Heart right ventricle (tissue), 16 donors: ENCODE results near the gene TMPRSS9. TPM values are rescaled to one million over a fixed set of nuclear protein-coding genes. Genes with fewer than 3 reads are reported as not detected.

Experiments
- ATAC-seq, 8 donors: fragments of 200-7000 bp; cut with Tn5 transposase; one replicate each; pipeline ENCODE4 v1.9.1; 2020; ENCODE audit warnings: mild to moderate bottlenecking in 8 of 8, moderate library complexity in 8 of 8, moderate number of reproducible peaks in 1 of 8
- DNase-seq, 2 donors: peaks; one replicate each; pipeline ENCODE4 v3.0.0-alpha.2; 2020
- H3K27ac ChIP-seq, 10 donors: fragments of 200-600 bp; sonication (generic) in 2 of 10; one replicate each; pipeline versions ENCODE4 v1.5.0 to v1.8.0; 2020 to 2022; ENCODE audit warnings: mild to moderate bottlenecking in 3 of 10
- H3K27me3 ChIP-seq, 7 donors: fragments of 200-600 bp; one replicate each; pipeline ENCODE4 v1.8.0; 2021 to 2022; ENCODE audit warnings: mild to moderate bottlenecking in 2 of 7
- H3K36me3 ChIP-seq, 9 donors: fragments of 200-600 bp; sonication (generic) in 1 of 9; one replicate each; pipeline versions ENCODE4 v1.5.0 to v1.8.0; 2020 to 2022; ENCODE audit warnings: mild to moderate bottlenecking in 2 of 9
- H3K4me1 ChIP-seq, 9 donors: fragments of 200-600 bp; sonication (generic) in 1 of 9; one replicate each; pipeline versions ENCODE4 v1.5.0 to v1.8.0; 2020 to 2022; ENCODE audit warnings: mild to moderate bottlenecking in 4 of 9
- H3K4me3 ChIP-seq, 10 donors: fragments of 200-600 bp; sonication (generic) in 2 of 10; one replicate each; pipeline versions ENCODE4 v1.5.0 to v1.8.0; 2020 to 2022; ENCODE audit warnings: mild to moderate bottlenecking in 7 of 10, moderate library complexity in 2 of 10
- H3K9me3 ChIP-seq, 11 donors: fragments of 200-600 bp in 10 of 11; sonication (generic) in 2 of 11; one replicate each; pipeline versions ENCODE4 v1.5.0 to v1.8.0; 2013 to 2022; ENCODE audit warnings: mild to moderate bottlenecking in 2 of 11, control low read depth in 1 of 11, moderate library complexity in 1 of 11
- WGBS, 2 donors: extraction: QIAGEN DNeasy Blood & Tissue Kit; methylation state at CpG; one replicate each; pipeline ENCODE4 v1.1.7; 2013; ENCODE audit warnings: inconsistent platforms in 1 of 2; 5-methylcytosine and 5-hydroxymethylcytosine counted together
- intact Hi-C, 10 donors: fragments of 100-400 bp; cut with DNase I; formaldehyde crosslinking; loops; one replicate each; pipeline versions ENCODE4 v1.11.1 to v1.14.2; 2022
- polyA plus RNA-seq, 2 donors: library from polyadenylated mRNA; stranded (reverse); fragments of 200-250 nt; gene quantifications; one replicate each; pipeline ENCODE4 v1.2.3, GENCODE V29; 2013
- total RNA-seq, 10 donors: library from RNA; stranded (reverse); fragmentation: NEBNext Ultra II Directional in 3 of 10; extraction: Animal tissue kit (Norgen Biotek cat#: 25700) in 3 of 10; gene quantifications; one replicate each; pipeline versions ENCODE4 v1.2.1 to v1.2.4, GENCODE V29; 2021 to 2023
- TF ChIP-seq, protein P1 (sequence below), 9 donors: fragments of 200-600 bp; sonication (generic) in 2 of 9; IDR thresholded peaks; one replicate each; pipeline versions ENCODE4 v1.5.0 to v1.8.0; 2021 to 2022; ENCODE audit warnings: antibody characterized with exemption in 9 of 9, mild to moderate bottlenecking in 5 of 9, moderate library complexity in 1 of 9
- donor health status: Arrhythmogenic right ventricular cardiomyopathy.
- donor health status: ischemic (EF 13 %, LVEDD 7.1; RV severe dilation, severe dysfunction).
- donor health status: healthy with polysubstance abuse.
- donor health status: DM: no; HTN: yes; CAD: no.
- donor health status: DM: no; HTN: no; CAD: no.
- donor health status: ischemic (EF 25% LVEDD 6.9; RV normal size, moderate dysfunction).
- donor health status: ischemic (EF 25% LVEDD 5.7; RV mildly dilated, moderate dysfunction).
- donor health status: healthy.
- donor health status: DM: yes; HTN: yes; CAD: no.
- donor health status: Ischemic cardiomyopathy.
- donor health status: ischemic (EF 35%, LVEDD 5.7; RV mildly dilated, moderate dysfunction).
- donor health status: nonischemic (EF 11% LVEDD 7.7; RV severe dilation, severe dysfunction).
- donor health status: DM: yes; HTN: yes; CAD: no.
- donor health status: PGD.
- donor health status: ischemic (EF 29% LVEDD 5.4; RV normal size, mild dysfunction).
- donor health status: nonischemic (EF 23%, LVEDD 6.1; RV moderate dilation, normal function).

TMPRSS9 gene
- total and polyA plus RNA-seq, 12 donors, result 0.01 TPM; not detected in 11

- Histone ChIP-seq H3K4me3 (no peak overlapping the region), H3K9me3 (peaks cover 0 to 6% (median 0%) of the 10 kb centered on the region in 11 donors), H3K36me3 (no peaks in the 10 kb centered on the region), H3K4me1 (peaks cover 0 to 3% (median 0%) of the 10 kb centered on the region in 9 donors), H3K27ac (no peak overlapping the region), H3K27me3 (peaks cover 5 to 67% (median 51%) of the 10 kb centered on the region in 7 donors)
- TF ChIP-seq, protein P1, sequence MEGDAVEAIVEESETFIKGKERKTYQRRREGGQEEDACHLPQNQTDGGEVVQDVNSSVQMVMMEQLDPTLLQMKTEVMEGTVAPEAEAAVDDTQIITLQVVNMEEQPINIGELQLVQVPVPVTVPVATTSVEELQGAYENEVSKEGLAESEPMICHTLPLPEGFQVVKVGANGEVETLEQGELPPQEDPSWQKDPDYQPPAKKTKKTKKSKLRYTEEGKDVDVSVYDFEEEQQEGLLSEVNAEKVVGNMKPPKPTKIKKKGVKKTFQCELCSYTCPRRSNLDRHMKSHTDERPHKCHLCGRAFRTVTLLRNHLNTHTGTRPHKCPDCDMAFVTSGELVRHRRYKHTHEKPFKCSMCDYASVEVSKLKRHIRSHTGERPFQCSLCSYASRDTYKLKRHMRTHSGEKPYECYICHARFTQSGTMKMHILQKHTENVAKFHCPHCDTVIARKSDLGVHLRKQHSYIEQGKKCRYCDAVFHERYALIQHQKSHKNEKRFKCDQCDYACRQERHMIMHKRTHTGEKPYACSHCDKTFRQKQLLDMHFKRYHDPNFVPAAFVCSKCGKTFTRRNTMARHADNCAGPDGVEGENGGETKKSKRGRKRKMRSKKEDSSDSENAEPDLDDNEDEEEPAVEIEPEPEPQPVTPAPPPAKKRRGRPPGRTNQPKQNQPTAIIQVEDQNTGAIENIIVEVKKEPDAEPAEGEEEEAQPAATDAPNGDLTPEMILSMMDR (IDR thresholded peaks at IDR 0.05), result no peak
- 92 to 93% methylated on average over 11 of the region's 11 CpGs for WGBS, 2 donors
- DNase-seq, result no peak
- intact Hi-C loops, result no loop called here
- no peak for ATAC-seq
Observed at GRCh38 chr19:2362046-2362969, 2.2 kb downstream of the TMPRSS9 start.

- no peak for ATAC-seq
- no peak overlapping the region for H3K4me3 ChIP-seq
- whole genome bisulfite sequencing, 2 donors, result 79 to 83% methylated on average over 15 of the region's 15 CpGs
- DNase-seq, result no peak
- TF ChIP-seq, protein P1 (IDR thresholded peaks at IDR 0.05), result no peak
- no peaks in the 10 kb centered on the region for H3K36me3 ChIP-seq
- peaks cover 5 to 67% (median 51%) of the 10 kb centered on the region in 7 donors for H3K27me3 ChIP-seq
- H3K27ac ChIP-seq, result no peak overlapping the region
- H3K9me3 ChIP-seq, result peaks cover 0 to 6% (median 0%) of the 10 kb centered on the region in 11 donors
- peaks cover 0 to 3% (median 0%) of the 10 kb centered on the region in 9 donors for H3K4me1 ChIP-seq
- intact Hi-C loops, result no loop called here
Observed at GRCh38 chr19:2362970-2363300, 2.9 kb downstream of the TMPRSS9 start.

GRCh38 chr19:2363419-2363818, 3.4 kb downstream of the TMPRSS9 start:
- no peak overlapping the region for H3K4me3 ChIP-seq
- 73 to 75% methylated on average over 17 of the region's 17 CpGs for WGBS, 2 donors
- H3K27ac ChIP-seq, result no peak overlapping the region
- peaks cover 0 to 6% (median 0%) of the 10 kb centered on the region in 11 donors for H3K9me3 ChIP-seq
- no peak for DNase-seq
- intact Hi-C loops, result no loop called here
- no peaks in the 10 kb centered on the region for H3K36me3 ChIP-seq
- peaks cover 0 to 3% (median 0%) of the 10 kb centered on the region in 9 donors for H3K4me1 ChIP-seq
- peaks cover 5 to 70% (median 51%) of the 10 kb centered on the region in 7 donors for H3K27me3 ChIP-seq
- TF ChIP-seq, protein P1 (IDR thresholded peaks at IDR 0.05), result no peak
- no peak for ATAC-seq

DNA sequence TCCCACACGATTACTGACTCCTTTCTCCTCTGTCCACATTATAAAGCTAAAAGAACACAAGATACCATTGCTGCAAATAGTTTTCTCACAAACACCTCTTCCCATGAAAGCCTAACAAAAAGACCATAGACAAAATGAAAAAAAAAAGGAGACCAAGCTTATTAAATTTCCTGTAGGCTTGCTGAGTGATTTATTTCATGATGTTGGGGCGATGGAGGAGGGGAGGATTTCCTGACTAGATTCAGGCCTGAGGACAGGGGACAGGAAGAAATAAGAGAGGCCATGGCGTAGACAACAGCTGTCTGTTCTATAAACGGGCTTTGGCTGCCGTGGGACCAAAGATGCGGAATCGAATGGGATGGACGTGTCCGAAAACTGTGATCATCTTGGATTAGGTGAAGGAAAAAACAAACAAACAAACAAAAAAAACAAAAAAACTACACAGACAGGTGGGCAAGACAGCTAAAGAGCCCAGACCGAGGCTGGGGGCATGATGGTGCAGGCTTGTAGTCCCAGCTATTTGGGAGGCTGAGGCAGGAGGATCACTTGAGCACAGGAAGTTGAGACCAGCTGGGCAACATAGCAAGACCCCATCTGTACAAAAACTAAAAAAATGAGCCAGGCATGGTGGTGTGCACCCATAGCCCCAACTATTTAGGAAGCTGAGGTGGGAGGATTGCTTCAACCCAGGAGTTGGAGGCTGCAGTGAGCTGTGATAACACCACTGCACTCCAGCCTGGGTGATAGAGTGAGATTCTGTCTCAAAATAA, 5.3 kb downstream of the TMPRSS9 start:
- peaks cover 0 to 3% (median 0%) of the 10 kb centered on the region in 9 donors for H3K4me1 ChIP-seq
- WGBS, 2 donors, result 52 to 57% methylated on average over 10 of the region's 10 CpGs
- TF ChIP-seq, protein P1 (IDR thresholded peaks at IDR 0.05), result no peak
- no peak for DNase-seq
- no peak for ATAC-seq
- peaks cover 0 to 14% (median 0%) of the 10 kb centered on the region in 11 donors for H3K9me3 ChIP-seq
- H3K4me3 ChIP-seq, result no peak overlapping the region
- peaks cover 5 to 74% (median 57%) of the 10 kb centered on the region in 7 donors for H3K27me3 ChIP-seq
- intact Hi-C loops, result no loop called here
- H3K27ac ChIP-seq, result no peak overlapping the region
- no peaks in the 10 kb centered on the region for H3K36me3 ChIP-seq
